GM20000 (cell line): ENCODE measurements around the gene GPR141.

Source experiments
- DNase-seq: peaks from one replicate; pipeline ENCODE4 v3.0.0; 2012; ENCODE audit warnings: low spot score
- TF ChIP-seq, protein P1 (sequence below): IDR thresholded peaks from 2 replicates; pipeline ENCODE4 v1.5.1; 2012; ENCODE audit warnings: mild to moderate bottlenecking, control low read depth; ENCODE audit errors: extremely low read depth, missing control alignments

The GPR141 gene

GRCh38 chr7:37670436-37670835 is 13.1 kb upstream of the GPR141 start:
- TF ChIP-seq, protein P1, sequence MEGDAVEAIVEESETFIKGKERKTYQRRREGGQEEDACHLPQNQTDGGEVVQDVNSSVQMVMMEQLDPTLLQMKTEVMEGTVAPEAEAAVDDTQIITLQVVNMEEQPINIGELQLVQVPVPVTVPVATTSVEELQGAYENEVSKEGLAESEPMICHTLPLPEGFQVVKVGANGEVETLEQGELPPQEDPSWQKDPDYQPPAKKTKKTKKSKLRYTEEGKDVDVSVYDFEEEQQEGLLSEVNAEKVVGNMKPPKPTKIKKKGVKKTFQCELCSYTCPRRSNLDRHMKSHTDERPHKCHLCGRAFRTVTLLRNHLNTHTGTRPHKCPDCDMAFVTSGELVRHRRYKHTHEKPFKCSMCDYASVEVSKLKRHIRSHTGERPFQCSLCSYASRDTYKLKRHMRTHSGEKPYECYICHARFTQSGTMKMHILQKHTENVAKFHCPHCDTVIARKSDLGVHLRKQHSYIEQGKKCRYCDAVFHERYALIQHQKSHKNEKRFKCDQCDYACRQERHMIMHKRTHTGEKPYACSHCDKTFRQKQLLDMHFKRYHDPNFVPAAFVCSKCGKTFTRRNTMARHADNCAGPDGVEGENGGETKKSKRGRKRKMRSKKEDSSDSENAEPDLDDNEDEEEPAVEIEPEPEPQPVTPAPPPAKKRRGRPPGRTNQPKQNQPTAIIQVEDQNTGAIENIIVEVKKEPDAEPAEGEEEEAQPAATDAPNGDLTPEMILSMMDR, result no peak
- DNase-seq, result no peak

GRCh38 chr7:37671876-37672275 is 11.7 kb upstream of the GPR141 start:
- TF ChIP-seq, protein P1, result no peak

DNA sequence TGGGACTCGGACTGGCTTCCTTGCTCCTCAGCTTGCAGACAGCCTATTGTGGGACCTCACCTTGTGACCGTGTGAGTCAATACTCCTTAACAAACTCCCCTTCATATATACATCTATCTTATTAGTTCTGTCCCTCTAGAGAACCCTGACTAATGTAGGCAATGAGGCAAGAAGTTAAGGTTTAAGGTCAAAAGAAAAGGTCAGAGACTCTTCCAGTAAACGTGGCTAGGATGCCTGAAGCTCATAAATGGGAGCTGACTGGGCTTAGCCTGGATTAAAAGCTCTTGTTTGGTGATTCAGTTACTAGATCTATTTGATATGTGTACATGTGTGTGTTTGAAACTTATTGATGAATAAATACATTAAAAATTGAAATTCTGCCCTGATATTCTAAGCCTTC is 10.6 kb upstream of the GPR141 start:
- TF ChIP-seq, protein P1, result no peak
- no peak for DNase-seq

More at GRCh38 chr7:37671876-37672275, 11.7 kb upstream of the GPR141 start:
- no peak for DNase-seq

DNA sequence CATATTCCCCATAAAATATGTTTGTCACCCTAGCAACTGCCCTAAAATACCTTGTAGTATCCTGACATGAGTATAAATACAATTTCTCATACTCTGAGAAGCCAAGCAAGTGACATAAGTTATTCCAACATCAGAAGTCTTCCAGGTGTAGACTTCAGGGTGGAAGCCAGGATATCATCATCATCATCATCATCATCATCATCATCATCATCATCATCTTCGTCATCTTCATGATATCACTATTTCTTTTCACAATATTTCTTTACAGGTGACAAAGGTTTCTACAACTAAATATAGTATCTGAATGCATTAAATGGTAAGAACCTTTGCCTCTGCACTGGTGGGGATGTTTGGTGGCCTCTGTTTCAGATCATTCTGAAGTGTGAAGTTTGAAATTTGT is 10.0 kb upstream of the GPR141 start:
- TF ChIP-seq, protein P1, result no peak
- DNase-seq, result no peak

DNA sequence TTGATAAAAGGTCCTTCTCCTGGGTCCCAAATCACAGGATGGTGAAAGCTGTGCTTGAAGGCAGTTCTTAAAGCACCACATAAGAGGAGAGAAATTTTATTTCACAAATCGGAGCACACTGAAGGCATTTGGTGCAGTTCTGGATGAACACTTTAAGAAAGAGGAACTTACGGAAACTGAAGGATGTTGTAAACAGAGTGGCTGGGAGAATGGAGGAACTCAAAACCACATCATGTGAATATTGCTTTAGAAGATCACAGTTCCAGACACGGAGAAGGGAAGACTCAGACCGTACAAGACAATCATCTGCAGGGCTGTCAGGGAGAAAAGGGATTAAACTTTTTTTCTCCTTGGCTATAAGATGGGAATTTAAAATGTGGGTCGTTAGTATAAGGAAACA is 9.0 kb upstream of the GPR141 start:
- no peak for DNase-seq
- TF ChIP-seq, protein P1, result no peak

- no peak for DNase-seq
- TF ChIP-seq, protein P1, result no peak
These were observed 7.8 kb upstream of the GPR141 start for GRCh38 chr7:37675749-37676148.

GRCh38 chr7:37684927-37685326 is 1.4 kb downstream of the GPR141 start:
- TF ChIP-seq, protein P1, result no peak
- DNase-seq, result no peak
